Sigmoid colon (tissue), 4 donors: Measurements from ENCODE around the gene SRSF4.

Experiments
- CTCF ChIP-seq, 4 experiments: fragments of 450-650 bp in 3 of 4; fragments of 200-600 bp in 1 of 4; IDR thresholded peaks; one replicate each; pipeline ENCODE4 v1.5.1; 2016 to 2019; ENCODE audit warnings: antibody characterized with exemption in 4 of 4, mild to moderate bottlenecking in 3 of 4, moderate library complexity in 2 of 4
- POLR2A ChIP-seq, 2 donors: fragments of 450-650 bp; IDR thresholded peaks; one replicate each; pipeline ENCODE4 v1.6.1; 2016; ENCODE audit warnings: antibody characterized with exemption in 2 of 2, mild to moderate bottlenecking in 2 of 2, moderate library complexity in 2 of 2
- POLR2AphosphoS5 ChIP-seq, 4 donors: sonication (generic); formaldehyde crosslinking; IDR thresholded peaks; one replicate each; pipeline ENCODE4 v1.6.1; 2017; ENCODE audit warnings: antibody characterized with exemption in 4 of 4

GRCh38 chr1:29123887-29124365 lies 57.8 kb downstream of the SRSF4 start, which contains the start of gene TMEM200B:
- no peak for TF ChIP-seq POLR2A (IDR thresholded peaks at IDR 0.05)
- TF ChIP-seq CTCF (IDR thresholded peaks at IDR 0.05), result no peak
- TF ChIP-seq POLR2AphosphoS5 (IDR thresholded peaks at IDR 0.05), result peak in 1 of 4 donors; percentile 4
